Stimulated activated naive B cell treated with anti-CD40 and anti-IgM and Interleukin-4, amounts not matched to agents 10 μg/mL and 1 μg/mL and 100 μg/mL, for 72 hours (primary cell): ENCODE data around the gene SPSB2.

Experiments
- ATAC-seq, 2 donors: fragments of 150-1000 bp; cut with Tn5 transposase; replicated peaks; 2 replicates each; pipeline ENCODE4 v1.10.0; 2021; ENCODE audit warnings: moderate library complexity in 1 of 2
- DNase-seq: peaks from one replicate; pipeline ENCODE4 v3.0.0; 2021
- H3K27ac Mint-ChIP-seq: one replicate; pipeline ENCODE4 v1.8.0; 2022; ENCODE audit warnings: mild to moderate bottlenecking, mixed read lengths
- H3K27me3 Mint-ChIP-seq, 2 donors: one replicate each; pipeline ENCODE4 v1.8.0; 2022; ENCODE audit warnings: mixed read lengths in 2 of 2
- H3K36me3 Mint-ChIP-seq, 2 donors: one replicate each; pipeline ENCODE4 v1.8.0; 2022; ENCODE audit warnings: mixed read lengths in 2 of 2, mild to moderate bottlenecking in 1 of 2
- H3K4me1 Mint-ChIP-seq, 2 donors: one replicate each; pipeline ENCODE4 v1.8.0; 2022; ENCODE audit warnings: mixed read lengths in 2 of 2, mild to moderate bottlenecking in 1 of 2
- H3K4me3 Mint-ChIP-seq, 2 donors: one replicate each; pipeline ENCODE4 v1.8.0; 2022; ENCODE audit warnings: mild to moderate bottlenecking in 2 of 2, mixed read lengths in 2 of 2, moderate library complexity in 1 of 2
- H3K9me3 Mint-ChIP-seq, 2 donors: one replicate each; pipeline ENCODE4 v1.8.0; 2022; ENCODE audit warnings: mixed read lengths in 2 of 2, mild to moderate bottlenecking in 1 of 2

SPSB2 gene

DNA sequence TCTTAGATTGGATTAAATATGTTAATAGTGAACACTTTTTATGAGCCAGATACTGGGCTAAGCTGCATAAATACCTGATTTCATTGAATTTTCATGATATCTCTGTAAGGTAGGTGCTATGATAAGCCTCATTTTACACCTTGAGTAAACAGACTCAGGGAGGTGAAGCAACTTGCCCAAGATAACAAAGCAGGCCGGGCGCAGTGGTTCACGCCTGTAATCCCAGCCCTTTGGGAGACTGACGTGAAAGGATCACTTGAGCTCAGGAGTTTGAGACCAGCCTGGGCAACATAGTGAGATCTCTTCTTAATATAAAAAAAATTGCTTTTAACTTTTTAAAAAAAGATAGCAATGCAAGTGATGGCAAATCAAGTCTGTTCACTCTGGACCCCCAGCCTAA is 31.0 kb downstream of the SPSB2 start:
- DNase-seq: no peak
- Mint-ChIP-seq H3K4me3 (no peak overlapping the region), H3K4me1 (peaks cover 0 to 7% of the 10 kb centered on the region in 2 donors), H3K27me3 (peaks cover 13 to 15% of the 10 kb centered on the region in 2 donors), H3K36me3 (no peaks in the 10 kb centered on the region), H3K9me3 (no peaks in the 10 kb centered on the region), H3K27ac (no peak overlapping the region)
- ATAC-seq: no peak

- ATAC-seq (no peak), DNase-seq (no peak)
- Mint-ChIP-seq H3K4me1 (peaks cover 0 to 7% of the 10 kb centered on the region in 2 donors), H3K27me3 (peaks cover 13 to 15% of the 10 kb centered on the region in 2 donors), H3K9me3 (no peaks in the 10 kb centered on the region), H3K27ac (no peak within 1 kb of the TSS), H3K4me3 (no peak within 1 kb of the TSS), H3K36me3 (no peaks in the 10 kb centered on the region)
Observed at GRCh38 chr12:6840761-6841515, 32.2 kb downstream of the SPSB2 start, which contains the start of gene GNB3. Gene GNB3 (plus strand): TSS chr12:6840925. CDS start chr12:6841288, 363 bp downstream.

DNA sequence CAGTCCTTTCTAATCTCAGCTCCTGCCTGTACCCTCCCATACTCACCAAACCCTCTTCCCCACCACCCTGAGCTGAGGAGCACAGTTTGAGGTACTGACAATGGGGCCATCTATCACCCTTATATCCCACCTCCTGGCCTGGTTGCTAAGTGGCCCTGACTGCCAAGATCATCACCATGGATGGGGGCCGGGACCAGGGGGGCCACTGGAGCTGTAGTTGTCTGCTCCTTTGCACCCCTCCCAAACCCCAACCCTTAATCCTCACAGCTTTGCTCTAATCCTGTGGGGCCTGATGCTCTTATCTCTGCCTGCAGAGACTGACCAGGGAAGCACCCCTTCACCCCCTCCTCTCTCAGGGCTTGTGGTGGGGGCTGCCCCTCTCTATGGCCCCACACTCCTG is 32.8 kb downstream of the SPSB2 start:
- Mint-ChIP-seq H3K9me3 (no peaks in the 10 kb centered on the region), H3K27me3 (peaks cover 13 to 15% of the 10 kb centered on the region in 2 donors), H3K36me3 (no peaks in the 10 kb centered on the region), H3K4me3 (no peak overlapping the region), H3K4me1 (peaks cover 0 to 9% of the 10 kb centered on the region in 2 donors), H3K27ac (no peak overlapping the region)
- no peak for DNase-seq
- no peak for ATAC-seq

- H3K36me3 Mint-ChIP-seq: no peaks in the 10 kb centered on the region
- ATAC-seq (peak; percentile 28 to 32), DNase-seq (no peak)
- no peak overlapping the region for H3K27ac Mint-ChIP-seq
- peaks cover 0 to 11% of the 10 kb centered on the region in 2 donors for H3K4me1 Mint-ChIP-seq
- peaks cover 11 to 17% of the 10 kb centered on the region in 2 donors for H3K27me3 Mint-ChIP-seq
- H3K4me3 Mint-ChIP-seq: no peak overlapping the region
- H3K9me3 Mint-ChIP-seq: no peaks in the 10 kb centered on the region
Observed at GRCh38 chr12:6839482-6840201, 33.5 kb downstream of the SPSB2 start.

DNA sequence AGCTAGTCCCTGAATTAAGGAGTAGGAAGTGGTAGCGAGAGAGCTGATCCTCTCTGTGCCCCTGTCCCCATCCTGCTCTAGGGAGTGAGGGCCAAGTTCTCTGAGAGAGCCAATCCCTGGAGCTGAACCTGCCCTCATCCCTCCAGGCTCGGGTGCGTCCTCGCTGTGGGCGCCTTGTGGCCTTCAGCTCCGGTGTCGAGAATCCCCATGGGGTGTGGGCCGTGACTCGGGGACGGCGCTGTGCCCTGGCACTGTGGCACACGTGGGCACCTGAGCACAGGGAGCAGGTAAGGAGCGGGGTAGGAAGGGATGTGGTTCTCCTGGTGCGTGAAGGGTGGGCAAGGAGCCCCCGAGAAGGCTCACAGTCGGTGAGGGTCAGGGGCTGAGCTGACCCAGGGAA is 34.2 kb downstream of the SPSB2 start:
- Mint-ChIP-seq H3K27me3 (peaks cover 16 to 21% of the 10 kb centered on the region in 2 donors), H3K9me3 (no peaks in the 10 kb centered on the region), H3K27ac (no peak overlapping the region), H3K4me1 (peaks cover 0 to 11% of the 10 kb centered on the region in 2 donors), H3K36me3 (no peaks in the 10 kb centered on the region), H3K4me3 (no peak overlapping the region)
- ATAC-seq (no peak), DNase-seq (no peak)

- H3K9me3 Mint-ChIP-seq: no peaks in the 10 kb centered on the region
Observed at GRCh38 chr12:6837370-6838060, 35.6 kb downstream of the SPSB2 start.

GRCh38 chr12:6836851-6837250 is 36.3 kb downstream of the SPSB2 start:
- DNase-seq: no peak

More at GRCh38 chr12:6837370-6838060, 35.6 kb downstream of the SPSB2 start:
- ATAC-seq (no peak), DNase-seq (no peak)
- Mint-ChIP-seq H3K36me3 (no peaks in the 10 kb centered on the region), H3K27ac (no peak overlapping the region), H3K4me3 (no peak overlapping the region), H3K4me1 (peaks cover 0 to 11% of the 10 kb centered on the region in 2 donors), H3K27me3 (peaks cover 5 to 16% of the 10 kb centered on the region in 2 donors)

GRCh38 chr12:6834873-6835272 is 38.2 kb downstream of the SPSB2 start:
- no peak overlapping the region for H3K4me3 Mint-ChIP-seq
- H3K27me3 Mint-ChIP-seq: peaks cover 27 to 40% of the 10 kb centered on the region in 2 donors
- H3K36me3 Mint-ChIP-seq: no peaks in the 10 kb centered on the region
- H3K4me1 Mint-ChIP-seq: peaks cover 0 to 8% of the 10 kb centered on the region in 2 donors
- no peak for ATAC-seq
- no peaks in the 10 kb centered on the region for H3K9me3 Mint-ChIP-seq
- no peak overlapping the region for H3K27ac Mint-ChIP-seq
- DNase-seq: no peak

More at GRCh38 chr12:6836851-6837250, 36.3 kb downstream of the SPSB2 start:
- Mint-ChIP-seq H3K27ac (no peak overlapping the region), H3K4me3 (no peak overlapping the region), H3K9me3 (no peaks in the 10 kb centered on the region), H3K36me3 (no peaks in the 10 kb centered on the region), H3K27me3 (peaks cover 9 to 20% of the 10 kb centered on the region in 2 donors), H3K4me1 (peaks cover 0 to 11% of the 10 kb centered on the region in 2 donors)
- ATAC-seq: no peak

GRCh38 chr12:6834254-6834653 is 38.8 kb downstream of the SPSB2 start:
- Mint-ChIP-seq H3K4me3 (no peak overlapping the region), H3K27ac (no peak overlapping the region), H3K9me3 (no peaks in the 10 kb centered on the region), H3K36me3 (no peaks in the 10 kb centered on the region), H3K27me3 (peaks cover 31 to 46% of the 10 kb centered on the region in 2 donors), H3K4me1 (peaks cover 5 to 11% of the 10 kb centered on the region in 2 donors)
- ATAC-seq (no peak), DNase-seq (no peak)

- Mint-ChIP-seq H3K27ac (no peak overlapping the region), H3K4me3 (no peak overlapping the region)
- ATAC-seq: no peak
Observed at GRCh38 chr12:6833189-6833890, 39.8 kb downstream of the SPSB2 start.

DNA sequence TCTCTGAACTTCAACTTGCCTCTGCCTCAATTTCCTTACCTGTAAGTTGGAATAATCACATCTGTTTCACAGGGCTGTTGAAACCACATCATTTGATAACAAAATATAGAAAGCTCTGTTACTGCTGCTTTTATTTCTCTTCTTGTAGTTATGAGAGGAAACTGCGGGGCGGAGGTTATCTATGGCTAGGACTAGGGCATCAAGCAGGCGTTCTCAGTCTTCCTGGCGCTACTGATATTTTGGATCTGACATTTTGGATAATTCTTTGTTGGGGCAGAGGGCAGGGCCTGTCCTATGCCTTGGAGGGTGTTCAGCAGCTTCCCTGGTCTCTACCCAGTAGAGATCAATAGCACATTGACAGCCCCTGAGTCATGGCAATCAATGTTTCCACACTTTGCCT is 41.0 kb downstream of the SPSB2 start:
- no peak for ATAC-seq

More at GRCh38 chr12:6833189-6833890, 39.8 kb downstream of the SPSB2 start:
- DNase-seq: no peak
- Mint-ChIP-seq H3K27me3 (peaks cover 37 to 53% of the 10 kb centered on the region in 2 donors), H3K36me3 (no peaks in the 10 kb centered on the region), H3K4me1 (peaks cover 11 to 12% of the 10 kb centered on the region in 2 donors), H3K9me3 (no peaks in the 10 kb centered on the region)

DNA sequence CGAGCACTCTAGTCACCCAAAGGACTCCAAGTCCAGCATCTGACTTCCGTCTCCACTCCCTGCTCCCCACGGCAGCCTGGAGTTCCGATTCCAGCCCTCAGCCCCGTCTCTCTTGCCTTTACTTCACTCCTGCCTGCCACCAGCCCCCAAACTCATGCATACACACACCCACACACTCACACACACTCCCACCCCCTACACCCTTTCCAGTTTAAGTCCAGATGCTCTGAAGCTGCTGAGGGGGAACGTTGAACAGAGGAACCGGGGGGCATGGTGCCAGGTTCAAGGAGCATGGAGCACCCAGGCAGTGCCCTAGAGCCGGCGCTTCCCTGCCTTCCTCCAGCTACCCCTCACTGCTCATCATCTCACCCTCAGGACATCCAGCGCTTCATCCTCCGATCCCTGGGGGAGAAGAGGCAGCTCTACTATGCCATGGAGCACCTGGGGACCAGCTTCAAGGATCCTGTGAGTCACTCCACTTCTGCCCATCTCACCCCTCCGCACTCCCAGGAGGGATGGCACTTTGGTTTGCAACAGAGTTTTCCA is 41.6 kb downstream of the SPSB2 start:
- Mint-ChIP-seq H3K9me3 (no peaks in the 10 kb centered on the region), H3K4me1 (peaks cover 20 to 25% of the 10 kb centered on the region in 2 donors)
- no peak for ATAC-seq

More for the DNA sequence above, 41.0 kb downstream of the SPSB2 start:
- Mint-ChIP-seq H3K27me3 (peaks cover 48 to 65% of the 10 kb centered on the region in 2 donors), H3K4me3 (no peak overlapping the region), H3K36me3 (no peaks in the 10 kb centered on the region), H3K27ac (no peak overlapping the region), H3K9me3 (no peaks in the 10 kb centered on the region), H3K4me1 (peaks cover 20 to 23% of the 10 kb centered on the region in 2 donors)
- no peak for DNase-seq

GRCh38 chr12:6830999-6831398 is 42.1 kb downstream of the SPSB2 start:
- Mint-ChIP-seq H3K4me1 (peaks cover 20 to 25% of the 10 kb centered on the region in 2 donors), H3K27ac (no peak overlapping the region), H3K36me3 (no peaks in the 10 kb centered on the region), H3K27me3 (peaks cover 59 to 77% of the 10 kb centered on the region in 2 donors), H3K9me3 (no peaks in the 10 kb centered on the region), H3K4me3 (no peak overlapping the region)
- ATAC-seq (no peak), DNase-seq (no peak)

More for the DNA sequence above, 41.6 kb downstream of the SPSB2 start:
- Mint-ChIP-seq H3K27ac (no peak overlapping the region), H3K4me3 (no peak overlapping the region), H3K36me3 (no peaks in the 10 kb centered on the region), H3K27me3 (peaks cover 54 to 71% of the 10 kb centered on the region in 2 donors)
- DNase-seq: no peak
